ENCODE results near the gene IL34.

IL34 gene

GRCh38 chr16:70696952-70697593 is 50.7 kb downstream of the IL34 start:
- Histone ChIP-seq H2AFZ (no peak overlapping the region), H3K4me1 (peaks cover 6% of the 10 kb centered on the region), H3K4me3 (ENCODE audit: low read depth, low read length) (no peak overlapping the region), H3K79me2 (peaks cover 3% of the 10 kb centered on the region), H3K27me3 (ENCODE audit: control insufficient read depth, insufficient read depth, low read length) (no peaks in the 10 kb centered on the region), H3K27ac (no peak overlapping the region), H3K36me3 (ENCODE audit: control insufficient read depth, insufficient read depth, low read length) (no peaks in the 10 kb centered on the region), H3K9ac (no peak overlapping the region), H3K9me3 (ENCODE audit: control insufficient read depth, low read length) (no peaks in the 10 kb centered on the region), H3K4me2 (ENCODE audit: low read length) (no peak overlapping the region)
- no peak for TF ChIP-seq CTCF (IDR thresholded peaks at IDR 0.05)

GRCh38 chr16:70697594-70698170 is 51.3 kb downstream of the IL34 start:
- peaks cover 3% of the 10 kb centered on the region for H3K79me2 ChIP-seq
- H3K27me3 ChIP-seq (ENCODE audit: control insufficient read depth, insufficient read depth, low read length) = no peaks in the 10 kb centered on the region
- no peak overlapping the region for H3K4me2 ChIP-seq (ENCODE audit: low read length)
- H3K4me1 ChIP-seq = peaks cover 9% of the 10 kb centered on the region
- no peaks in the 10 kb centered on the region for H3K9me3 ChIP-seq (ENCODE audit: control insufficient read depth, low read length)
- H3K27ac ChIP-seq = no peak overlapping the region
- no peak overlapping the region for H3K4me3 ChIP-seq (ENCODE audit: low read depth, low read length)
- H3K9ac ChIP-seq = no peak overlapping the region
- H2AFZ ChIP-seq = no peak overlapping the region
- no peaks in the 10 kb centered on the region for H3K36me3 ChIP-seq (ENCODE audit: control insufficient read depth, insufficient read depth, low read length)
- no peak for TF ChIP-seq CTCF (IDR thresholded peaks at IDR 0.05)

DNA sequence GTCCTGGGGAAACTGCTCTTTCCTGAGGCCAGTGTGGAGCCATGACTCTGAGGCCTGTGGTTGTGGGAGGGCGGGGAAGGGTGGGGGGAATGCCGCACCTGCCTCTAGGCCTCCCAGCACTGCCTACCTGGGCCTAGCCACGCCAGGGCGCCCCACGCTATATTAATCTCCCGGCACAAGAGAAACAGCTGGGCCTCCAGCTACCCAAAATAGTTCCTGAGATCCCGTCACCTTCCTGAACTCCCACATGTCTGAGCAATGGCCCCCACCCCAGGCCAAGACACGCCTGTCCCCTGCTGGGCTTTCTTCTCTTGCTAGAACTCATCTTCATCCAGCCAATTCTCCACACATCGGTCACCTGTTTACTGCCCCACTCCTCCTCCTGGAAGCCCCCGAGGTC is 52.5 kb downstream of the IL34 start:
- H3K27me3 ChIP-seq (ENCODE audit: control insufficient read depth, insufficient read depth, low read length) = no peaks in the 10 kb centered on the region
- TF ChIP-seq CTCF (IDR thresholded peaks at IDR 0.05) = no peak
- H3K4me1 ChIP-seq = peaks cover 21% of the 10 kb centered on the region
- H3K9ac ChIP-seq = no peak overlapping the region
- H3K4me2 ChIP-seq (ENCODE audit: low read length) = no peak overlapping the region
- H3K9me3 ChIP-seq (ENCODE audit: control insufficient read depth, low read length) = no peaks in the 10 kb centered on the region
- no peak overlapping the region for H3K4me3 ChIP-seq (ENCODE audit: low read depth, low read length)
- no peaks in the 10 kb centered on the region for H3K36me3 ChIP-seq (ENCODE audit: control insufficient read depth, insufficient read depth, low read length)
- peaks cover 3% of the 10 kb centered on the region for H3K79me2 ChIP-seq
- H3K27ac ChIP-seq = no peak overlapping the region
- H2AFZ ChIP-seq = no peak overlapping the region

DNA sequence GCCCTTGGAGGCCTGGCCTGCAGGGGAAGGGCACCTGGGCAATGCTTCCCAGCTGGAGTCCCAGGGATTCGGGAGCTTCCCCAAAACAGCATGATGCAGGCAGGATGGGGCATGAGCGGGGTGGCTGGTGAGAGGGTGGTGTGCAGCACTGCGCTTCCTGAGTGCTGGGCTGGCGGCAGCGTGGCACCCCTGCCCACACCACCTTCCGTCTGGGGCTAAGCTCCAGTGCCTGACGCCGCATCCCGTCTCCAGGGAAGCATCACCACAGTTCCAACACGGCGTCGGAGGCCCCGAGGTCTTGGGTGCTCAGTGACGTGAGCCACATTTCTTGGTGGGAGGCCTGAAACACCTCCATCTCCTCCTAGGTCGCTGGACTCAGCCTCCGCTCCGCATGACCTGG is 53.3 kb downstream of the IL34 start:
- H2AFZ ChIP-seq = no peak overlapping the region
- no peak overlapping the region for H3K9ac ChIP-seq
- no peak overlapping the region for H3K27ac ChIP-seq
- no peaks in the 10 kb centered on the region for H3K9me3 ChIP-seq (ENCODE audit: control insufficient read depth, low read length)
- no peak overlapping the region for H3K4me2 ChIP-seq (ENCODE audit: low read length)
- H3K36me3 ChIP-seq (ENCODE audit: control insufficient read depth, insufficient read depth, low read length) = no peaks in the 10 kb centered on the region
- no peak overlapping the region for H3K4me3 ChIP-seq (ENCODE audit: low read depth, low read length)
- TF ChIP-seq CTCF (IDR thresholded peaks at IDR 0.05) = no peak
- no peaks in the 10 kb centered on the region for H3K27me3 ChIP-seq (ENCODE audit: control insufficient read depth, insufficient read depth, low read length)
- peaks cover 23% of the 10 kb centered on the region for H3K4me1 ChIP-seq
- peaks cover 3% of the 10 kb centered on the region for H3K79me2 ChIP-seq

Data from parathyroid adenoma (tissue), 2 donors.